Type B pancreatic cell (in vitro differentiated cells): Measurements from ENCODE around the gene CPS1. TPM values are rescaled to one million over a fixed set of nuclear protein-coding genes. Genes with fewer than 3 reads are reported as not detected.

Experiments
- DNase-seq: peaks from one replicate; pipeline ENCODE4 v3.0.0; 2021; ENCODE audit warnings: mixed read lengths; ENCODE audit not compliant: unreplicated experiment; ENCODE audit errors: extremely low spot score
- H3K27ac Mint-ChIP-seq: 2 replicates; pipeline ENCODE4 v1.8.0; 2021; ENCODE audit warnings: mild to moderate bottlenecking, mixed read lengths
- H3K27me3 Mint-ChIP-seq: 2 replicates; pipeline ENCODE4 v1.8.0; 2021; ENCODE audit warnings: mixed read lengths
- H3K36me3 Mint-ChIP-seq: 2 replicates; pipeline ENCODE4 v1.8.0; 2021; ENCODE audit warnings: mixed read lengths
- H3K4me1 Mint-ChIP-seq: one replicate; pipeline ENCODE4 v1.8.0; 2021; ENCODE audit warnings: mixed read lengths; ENCODE audit not compliant: unreplicated experiment
- H3K4me3 Mint-ChIP-seq: 2 replicates; pipeline ENCODE4 v1.8.0; 2021; ENCODE audit warnings: mild to moderate bottlenecking, mixed read lengths
- H3K9me3 Mint-ChIP-seq: 2 replicates; pipeline ENCODE4 v1.8.0; 2021; ENCODE audit warnings: mixed read lengths
- CTCF ChIP-seq: fragments of 200-600 bp; sonication (generic); conservative IDR thresholded peaks from 2 replicates; pipeline ENCODE4 v1.5.0; 2021; ENCODE audit warnings: antibody characterized with exemption, mild to moderate bottlenecking
- total RNA-seq: library from RNA; stranded (reverse); gene quantifications from 2 replicates; pipeline ENCODE4 v1.2.1, GENCODE V29; 2021; ENCODE audit warnings: low replicate concordance

Gene CPS1
- total RNA-seq, 1 donor from 2014 or later: 33.2 TPM

GRCh38 chr2:210722092-210722491 lies 165.7 kb downstream of the CPS1 start:
- no peak overlapping the region for H3K27ac Mint-ChIP-seq
- no peaks in the 10 kb centered on the region for H3K27me3 Mint-ChIP-seq
- DNase-seq: no peak
- no peaks in the 10 kb centered on the region for H3K36me3 Mint-ChIP-seq
- H3K9me3 Mint-ChIP-seq: no peaks in the 10 kb centered on the region
- H3K4me3 Mint-ChIP-seq: no peak overlapping the region
- no peaks in the 10 kb centered on the region for H3K4me1 Mint-ChIP-seq
- no peak for TF ChIP-seq CTCF

- Mint-ChIP-seq H3K4me1 (peaks cover 8% of the 10 kb centered on the region), H3K4me3 (no peak overlapping the region), H3K27ac (no peak overlapping the region), H3K36me3 (no peaks in the 10 kb centered on the region), H3K27me3 (peaks cover 3% of the 10 kb centered on the region), H3K9me3 (no peaks in the 10 kb centered on the region)
- no peak for DNase-seq
- TF ChIP-seq CTCF: no peak
Observed at GRCh38 chr2:210727549-210727948, 171.2 kb downstream of the CPS1 start.

Other genes starting within 250 kb of the CPS1 start
- 4.9 TPM in 1 of 2 replicates, not detected in the other for gene MYL1, start 241.4 kb upstream of the CPS1 start, total RNA-seq
- gene LANCL1, start 79.8 kb upstream of the CPS1 start, total RNA-seq: 46.1 and 55.9 TPM in 2 replicates